Vagina (tissue), 2 donors: ENCODE data around the gene KCNJ15. TPM values are rescaled to one million over a fixed set of nuclear protein-coding genes. Genes with fewer than 3 reads are reported as not detected.
A peak's percentile ranks its signal among the peaks of the same experiment; 100 is the strongest.

ENCODE experiments used
- DNase-seq, 2 donors: peaks; one replicate each; pipeline ENCODE4 v3.0.0-alpha.2; 2017; ENCODE audit errors: extremely low spot score in 2 of 2
- H3K27ac ChIP-seq: fragments of 200-600 bp; sonication (generic); one replicate; pipeline ENCODE4 v1.5.1; 2019
- H3K27me3 ChIP-seq: fragments of 200-600 bp; sonication (generic); one replicate; pipeline ENCODE4 v1.5.1; 2019
- H3K36me3 ChIP-seq, 2 donors: fragments of 200-600 bp; sonication (generic); one replicate each; pipeline ENCODE4 v1.5.1; 2017 to 2019
- H3K4me1 ChIP-seq: fragments of 200-600 bp; sonication (generic); one replicate; pipeline ENCODE4 v1.5.1; 2019
- H3K4me3 ChIP-seq, 2 donors: fragments of 200-600 bp; sonication (generic); 1 replicate in 1 of 2; 2 replicates in 1 of 2; pipeline ENCODE4 v1.5.1; 2016 to 2019
- H3K9me3 ChIP-seq: fragments of 200-600 bp; sonication (generic); one replicate; pipeline ENCODE4 v1.5.1; 2019
- POLR2A ChIP-seq, 2 donors: fragments of 450-650 bp; IDR thresholded peaks; one replicate each; pipeline ENCODE4 v1.6.1; 2017; ENCODE audit warnings: antibody characterized with exemption in 2 of 2, mild to moderate bottlenecking in 2 of 2, moderate library complexity in 2 of 2
- POLR2AphosphoS5 ChIP-seq, 2 donors: sonication (generic); formaldehyde crosslinking; IDR thresholded peaks; one replicate each; pipeline ENCODE4 v1.9.0; 2017; ENCODE audit warnings: antibody characterized with exemption in 2 of 2, mild to moderate bottlenecking in 2 of 2, low read depth in 1 of 2; ENCODE audit not compliant: insufficient read depth in 1 of 2
- intact Hi-C: fragments of 100-400 bp; cut with DNase I; formaldehyde crosslinking; loops from one replicate; pipeline ENCODE4 v1.15.1; 2023
- total RNA-seq: library from RNA; depleted of rRNA; stranded (reverse); fragments of >200 nt; gene quantifications from one replicate; pipeline ENCODE4 v1.2.3, GENCODE V29; 2016
- TF ChIP-seq, protein P1 (sequence below), 3 experiments: fragments of 450-650 bp in 2 of 3; fragments of 200-600 bp in 1 of 3; sonication (generic) in 1 of 3; IDR thresholded peaks; one replicate each; pipeline ENCODE4 v1.5.1; 2017 to 2019; ENCODE audit warnings: antibody characterized with exemption in 3 of 3, mild to moderate bottlenecking in 2 of 3, moderate library complexity in 2 of 3

Gene KCNJ15
- total RNA-seq, 1 donor from 2014 or later = 12.3 TPM

- H3K27me3 ChIP-seq = no peaks in the 10 kb centered on the region
- no peaks in the 10 kb centered on the region for H3K36me3 ChIP-seq
- no peaks in the 10 kb centered on the region for H3K9me3 ChIP-seq
- no peak overlapping the region for H3K27ac ChIP-seq
- intact Hi-C loops = no loop called here
- no peak for DNase-seq
- H3K4me3 ChIP-seq = no peak overlapping the region
- TF ChIP-seq, protein P1, sequence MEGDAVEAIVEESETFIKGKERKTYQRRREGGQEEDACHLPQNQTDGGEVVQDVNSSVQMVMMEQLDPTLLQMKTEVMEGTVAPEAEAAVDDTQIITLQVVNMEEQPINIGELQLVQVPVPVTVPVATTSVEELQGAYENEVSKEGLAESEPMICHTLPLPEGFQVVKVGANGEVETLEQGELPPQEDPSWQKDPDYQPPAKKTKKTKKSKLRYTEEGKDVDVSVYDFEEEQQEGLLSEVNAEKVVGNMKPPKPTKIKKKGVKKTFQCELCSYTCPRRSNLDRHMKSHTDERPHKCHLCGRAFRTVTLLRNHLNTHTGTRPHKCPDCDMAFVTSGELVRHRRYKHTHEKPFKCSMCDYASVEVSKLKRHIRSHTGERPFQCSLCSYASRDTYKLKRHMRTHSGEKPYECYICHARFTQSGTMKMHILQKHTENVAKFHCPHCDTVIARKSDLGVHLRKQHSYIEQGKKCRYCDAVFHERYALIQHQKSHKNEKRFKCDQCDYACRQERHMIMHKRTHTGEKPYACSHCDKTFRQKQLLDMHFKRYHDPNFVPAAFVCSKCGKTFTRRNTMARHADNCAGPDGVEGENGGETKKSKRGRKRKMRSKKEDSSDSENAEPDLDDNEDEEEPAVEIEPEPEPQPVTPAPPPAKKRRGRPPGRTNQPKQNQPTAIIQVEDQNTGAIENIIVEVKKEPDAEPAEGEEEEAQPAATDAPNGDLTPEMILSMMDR (IDR thresholded peaks at IDR 0.05) = no peak
- TF ChIP-seq POLR2A (IDR thresholded peaks at IDR 0.05) = no peak
- H3K4me1 ChIP-seq = peaks cover 23% of the 10 kb centered on the region
These were observed 35.1 kb downstream of the KCNJ15 start for GRCh38 chr21:38291874-38292273.

GRCh38 chr21:38293113-38293512, 36.3 kb downstream of the KCNJ15 start:
- Histone ChIP-seq H3K9me3 (no peaks in the 10 kb centered on the region), H3K4me3 (no peak overlapping the region), H3K27me3 (no peaks in the 10 kb centered on the region), H3K27ac (no peak overlapping the region), H3K36me3 (no peaks in the 10 kb centered on the region), H3K4me1 (peaks cover 33% of the 10 kb centered on the region)
- TF ChIP-seq, protein P1 (IDR thresholded peaks at IDR 0.05) = no peak
- TF ChIP-seq POLR2A (IDR thresholded peaks at IDR 0.05) = no peak
- TF ChIP-seq POLR2AphosphoS5 (IDR thresholded peaks at IDR 0.05; ENCODE audit: insufficient read depth in 1 of 2, low read depth in 1 of 2) = no peak
- no peak for DNase-seq
- intact Hi-C loops = no loop called here

DNA sequence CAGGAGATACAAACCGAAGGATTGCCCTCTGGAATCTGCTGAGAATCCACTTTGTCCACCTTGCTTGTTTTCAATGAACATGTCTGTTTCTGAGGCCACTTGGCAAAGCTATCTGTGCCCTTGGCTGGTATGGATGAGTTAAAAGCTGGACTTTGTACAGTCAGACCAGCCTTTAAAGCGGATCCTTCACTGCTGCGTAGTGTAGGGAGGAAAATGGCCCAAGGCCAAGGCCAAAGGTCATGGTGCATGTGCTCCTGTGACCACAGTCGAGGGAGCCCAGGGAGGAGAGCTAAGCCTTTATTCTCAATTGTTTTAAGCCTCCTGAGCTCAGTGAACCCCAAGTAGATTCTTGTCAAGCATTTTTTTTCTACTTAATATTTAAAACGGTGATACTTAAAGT, 37.0 kb downstream of the KCNJ15 start:
- TF ChIP-seq POLR2A (IDR thresholded peaks at IDR 0.05) (no peak), POLR2AphosphoS5 (IDR thresholded peaks at IDR 0.05; ENCODE audit: insufficient read depth in 1 of 2, low read depth in 1 of 2) (no peak)
- TF ChIP-seq, protein P1 (IDR thresholded peaks at IDR 0.05) = no peak
- H3K27ac ChIP-seq = no peak overlapping the region
- no peaks in the 10 kb centered on the region for H3K9me3 ChIP-seq
- H3K36me3 ChIP-seq = no peaks in the 10 kb centered on the region
- no peak for DNase-seq
- peaks cover 33% of the 10 kb centered on the region for H3K4me1 ChIP-seq
- H3K27me3 ChIP-seq = no peaks in the 10 kb centered on the region
- intact Hi-C loops = no loop called here
- no peak overlapping the region for H3K4me3 ChIP-seq

DNA sequence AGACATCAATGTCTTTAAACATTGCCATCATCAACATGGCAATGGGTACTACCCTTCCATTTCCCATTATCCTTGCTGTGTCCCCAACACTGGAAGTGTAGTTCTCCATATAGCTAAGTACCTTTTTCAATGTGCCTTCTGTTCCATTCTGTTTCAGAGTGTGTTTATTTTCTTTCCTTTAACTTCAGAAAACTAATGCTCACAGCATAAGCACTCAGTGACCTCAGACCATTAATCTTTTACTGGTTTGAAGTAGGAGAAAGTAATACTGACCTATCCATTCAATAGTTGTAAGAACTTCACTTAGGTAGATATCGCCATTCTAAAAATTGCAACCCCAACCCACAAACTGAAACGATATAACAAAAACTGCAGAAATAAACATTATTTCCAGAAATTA, 37.8 kb downstream of the KCNJ15 start:
- H3K4me3 ChIP-seq = no peak overlapping the region
- H3K4me1 ChIP-seq = peaks cover 33% of the 10 kb centered on the region
- H3K27me3 ChIP-seq = no peaks in the 10 kb centered on the region
- intact Hi-C loops = no loop called here
- TF ChIP-seq POLR2A (IDR thresholded peaks at IDR 0.05) = no peak
- TF ChIP-seq, protein P1 (IDR thresholded peaks at IDR 0.05) = no peak
- no peak for TF ChIP-seq POLR2AphosphoS5 (IDR thresholded peaks at IDR 0.05; ENCODE audit: insufficient read depth in 1 of 2, low read depth in 1 of 2)
- H3K36me3 ChIP-seq = no peaks in the 10 kb centered on the region
- DNase-seq = no peak
- no peaks in the 10 kb centered on the region for H3K9me3 ChIP-seq
- no peak overlapping the region for H3K27ac ChIP-seq

- no peaks in the 10 kb centered on the region for H3K27me3 ChIP-seq
- peaks cover 26% of the 10 kb centered on the region for H3K4me1 ChIP-seq
- no peaks in the 10 kb centered on the region for H3K36me3 ChIP-seq
- H3K27ac ChIP-seq = peak overlapping the region; percentile 61
- H3K9me3 ChIP-seq = no peaks in the 10 kb centered on the region
- no peak for DNase-seq
- intact Hi-C loops = no loop called here
- TF ChIP-seq, protein P1 (IDR thresholded peaks at IDR 0.05) = no peak
- TF ChIP-seq POLR2AphosphoS5 (IDR thresholded peaks at IDR 0.05; ENCODE audit: insufficient read depth in 1 of 2, low read depth in 1 of 2) = peak in 1 of 2 donors; percentile 61
- no peak for TF ChIP-seq POLR2A (IDR thresholded peaks at IDR 0.05)
- no peak overlapping the region for H3K4me3 ChIP-seq
These were observed 39.4 kb downstream of the KCNJ15 start for GRCh38 chr21:38295997-38296764.
